Measurements from ENCODE around the gene DNM1.

The DNM1 gene

GRCh38 chr9:128245421-128246151 lies 42.4 kb downstream of the DNM1 start:
- DNase-seq (ENCODE audit: low read depth) = peak; percentile 47
- H3K4me3 ChIP-seq (ENCODE audit: low read depth, low read length) = no peak overlapping the region

GRCh38 chr9:128246471-128246870 lies 43.3 kb downstream of the DNM1 start:
- DNase-seq (ENCODE audit: low read depth) = no peak

GRCh38 chr9:128247226-128247803 lies 44.1 kb downstream of the DNM1 start:
- no peak overlapping the region for H3K4me3 ChIP-seq (ENCODE audit: low read depth, low read length)
- no peak for DNase-seq (ENCODE audit: low read depth)

More at GRCh38 chr9:128246471-128246870, 43.3 kb downstream of the DNM1 start:
- no peak overlapping the region for H3K4me3 ChIP-seq (ENCODE audit: low read depth, low read length)

GRCh38 chr9:128249558-128249907 lies 46.4 kb downstream of the DNM1 start:
- DNase-seq (ENCODE audit: low read depth) = no peak
- no peak overlapping the region for H3K4me3 ChIP-seq (ENCODE audit: low read depth, low read length)

GRCh38 chr9:128249908-128250838 lies 47.0 kb downstream of the DNM1 start:
- H3K4me3 ChIP-seq (ENCODE audit: low read depth, low read length) = peak overlapping the region; percentile 41

GRCh38 chr9:128250839-128251731 lies 47.9 kb downstream of the DNM1 start:
- DNase-seq (ENCODE audit: low read depth) = no peak
- peak overlapping the region; percentile 41 for H3K4me3 ChIP-seq (ENCODE audit: low read depth, low read length)

More at GRCh38 chr9:128249908-128250838, 47.0 kb downstream of the DNM1 start:
- no peak for DNase-seq (ENCODE audit: low read depth)

- H3K4me3 ChIP-seq (ENCODE audit: low read depth, low read length) = no peak overlapping the region
- no peak for DNase-seq (ENCODE audit: low read depth)
These were observed 48.5 kb downstream of the DNM1 start for GRCh38 chr9:128251732-128252100.

GRCh38 chr9:128252317-128253139 lies 49.3 kb downstream of the DNM1 start:
- DNase-seq (ENCODE audit: low read depth) = no peak
- no peak overlapping the region for H3K4me3 ChIP-seq (ENCODE audit: low read depth, low read length)

- DNase-seq (ENCODE audit: low read depth) = no peak
- no peak overlapping the region for H3K4me3 ChIP-seq (ENCODE audit: low read depth, low read length)
These were observed 50.2 kb downstream of the DNM1 start for GRCh38 chr9:128253140-128253990.

- H3K4me3 ChIP-seq (ENCODE audit: low read depth, low read length) = no peak overlapping the region
- DNase-seq (ENCODE audit: low read depth) = no peak
These were observed 50.8 kb downstream of the DNM1 start for GRCh38 chr9:128253991-128254346.

- no peak for DNase-seq (ENCODE audit: low read depth)
These were observed 51.2 kb downstream of the DNM1 start for GRCh38 chr9:128254362-128254761.

GRCh38 chr9:128254855-128255759 lies 51.9 kb downstream of the DNM1 start:
- DNase-seq (ENCODE audit: low read depth) = no peak

More at GRCh38 chr9:128254362-128254761, 51.2 kb downstream of the DNM1 start:
- H3K4me3 ChIP-seq (ENCODE audit: low read depth, low read length) = no peak overlapping the region

GRCh38 chr9:128257086-128257825 lies 54.1 kb downstream of the DNM1 start:
- no peak overlapping the region for H3K4me3 ChIP-seq (ENCODE audit: low read depth, low read length)
- DNase-seq (ENCODE audit: low read depth) = no peak

More at GRCh38 chr9:128254855-128255759, 51.9 kb downstream of the DNM1 start:
- no peak overlapping the region for H3K4me3 ChIP-seq (ENCODE audit: low read depth, low read length)

GRCh38 chr9:128257907-128258306 lies 54.7 kb downstream of the DNM1 start:
- no peak for DNase-seq (ENCODE audit: low read depth)
- H3K4me3 ChIP-seq (ENCODE audit: low read depth, low read length) = no peak overlapping the region

- H3K4me3 ChIP-seq (ENCODE audit: low read depth, low read length) = no peak overlapping the region
- DNase-seq (ENCODE audit: low read depth) = no peak
These were observed 55.1 kb downstream of the DNM1 start for GRCh38 chr9:128258326-128258725.

GRCh38 chr9:128259156-128259555 lies 56.0 kb downstream of the DNM1 start:
- H3K4me3 ChIP-seq (ENCODE audit: low read depth, low read length) = no peak overlapping the region
- no peak for DNase-seq (ENCODE audit: low read depth)

Measured in skeletal muscle cell (primary cell).